Measurements from ENCODE around the gene RNF2. TPM values are rescaled to one million over a fixed set of nuclear protein-coding genes. Genes with fewer than 3 reads are reported as not detected.
A peak's percentile ranks its signal among the peaks of the same experiment; 100 is the strongest.

The RNF2 gene
- total and polyA plus RNA-seq, 2 donors (not counting 3 experiments of a cell fraction or from before 2014, with no cell fraction given): 13.6 to 30.6 TPM

DNA sequence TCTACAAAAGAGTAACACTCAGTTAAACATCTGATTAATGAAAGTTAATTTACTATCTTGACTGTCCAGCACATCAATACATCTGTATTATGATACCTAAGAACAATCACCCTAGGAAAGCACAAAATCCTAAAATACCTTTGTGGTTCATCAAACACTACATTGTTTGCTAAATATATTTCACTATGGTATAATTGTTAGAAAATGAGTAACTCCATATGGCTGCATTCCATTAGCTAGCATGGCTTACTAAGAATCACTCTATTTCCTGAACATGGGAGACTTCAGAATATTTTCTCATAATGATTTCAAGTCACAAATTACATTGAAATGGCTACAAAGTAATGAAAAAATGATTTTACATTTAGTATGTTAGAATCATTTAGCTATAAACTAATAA is 98.9 kb downstream of the RNF2 start:
- Histone ChIP-seq H3K9me3 (replicated peaks; ENCODE audit: control insufficient read depth, insufficient read depth, low read length) (no peaks in the 10 kb centered on the region), H3K4me1 (ENCODE audit: control insufficient read depth, extremely low read depth, insufficient read depth, low read length) (no peaks in the 10 kb centered on the region), H3K36me3 (ENCODE audit: control insufficient read depth in 2 of 2, extremely low read depth in 1 of 2, insufficient read depth in 2 of 2, low read length in 2 of 2) (peaks cover 3% of the 10 kb centered on the region in 2 experiments), H3K9me1 (replicated peaks; ENCODE audit: control insufficient read depth, extremely low read depth, insufficient read depth, low read length) (no peaks in the 10 kb centered on the region), H2AFZ (ENCODE audit: low read depth, low read length) (no peak overlapping the region), H3K27ac (ENCODE audit: insufficient read depth, low read depth, low read length) (no peak overlapping the region), H4K20me1 (replicated peaks; ENCODE audit: control insufficient read depth, extremely low read depth, insufficient read depth, low read length) (no peaks in the 10 kb centered on the region), H3K27me3 (ENCODE audit: control insufficient read depth in 2 of 2, insufficient read depth in 2 of 2, low read length in 2 of 2) (no peaks in the 10 kb centered on the region), H3K4me3 (replicated peaks in 1 of 3; ENCODE audit: insufficient read depth in 1 of 3, low read depth in 1 of 3, low read length in 3 of 3) (no peak overlapping the region), H3K4me2 (ENCODE audit: insufficient read depth, low read length) (peak overlapping the region; percentile 17), H3K9ac (replicated peaks; ENCODE audit: extremely low read depth, insufficient read depth, low read length) (no peak overlapping the region), H3K79me2 (ENCODE audit: control insufficient read depth, insufficient read depth, low read length) (no peaks in the 10 kb centered on the region)
- ChIA-PET POLR2A (no interaction called here), CTCF (interaction anchor here (1.0 to 3.3 kb wide), 2 partner anchors 26 to 99 kb away, joined by 3 to 18 read pairs; partner anchors contain the start of gene RNF2)
- no TSS peak for BruUV-seq (replicated peaks)
- dilution Hi-C loops (cut with MboI; ENCODE audit: extremely low pct_ligation_motif_present, low sequenced_read_pairs): no loop called here
- intact Hi-C loops (cut with micrococcal nuclease): no loop called here
- FAIRE-seq: no peak
- TF ChIP-seq, protein P1, sequence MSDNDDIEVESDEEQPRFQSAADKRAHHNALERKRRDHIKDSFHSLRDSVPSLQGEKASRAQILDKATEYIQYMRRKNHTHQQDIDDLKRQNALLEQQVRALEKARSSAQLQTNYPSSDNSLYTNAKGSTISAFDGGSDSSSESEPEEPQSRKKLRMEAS (IDR thresholded peaks at IDR 0.05; ENCODE audit: insufficient read depth, insufficient read length): no peak
- no peak for TF ChIP-seq EZH2 (IDR thresholded peaks at IDR 0.05; ENCODE audit: borderline replicate concordance, low read depth, low read length, severe bottlenecking)
- no peak for TF ChIP-seq POLR2A (IDR thresholded peaks at IDR 0.05; ENCODE audit: low read depth, low read length)
- no peak for TF ChIP-seq FOS (IDR thresholded peaks at IDR 0.05; ENCODE audit: borderline replicate concordance, insufficient read depth, low read length)
- TF ChIP-seq GATA2 (IDR thresholded peaks at IDR 0.05; ENCODE audit: insufficient read depth, insufficient read length, low read depth, low read length): no peak
- no peak for TF ChIP-seq MYC (IDR thresholded peaks at IDR 0.05; ENCODE audit: low read depth, low read length)
- TF ChIP-seq JUN (IDR thresholded peaks at IDR 0.05; ENCODE audit: borderline replicate concordance, insufficient read depth, insufficient read length, low read depth): no peak
- no peak for TF ChIP-seq CTCF (IDR thresholded peaks at IDR 0.05; ENCODE audit: extremely low read depth in 1 of 2, insufficient read depth in 1 of 2, low read depth in 1 of 2, low read length in 2 of 2)
- no peak for TF ChIP-seq POLR2AphosphoS5 (IDR thresholded peaks at IDR 0.05; ENCODE audit: insufficient read depth, low read depth, low read length)
- peak; percentile 8 for DNase-seq (ENCODE audit: low read depth, low spot score)
